IMR-90 (cell line): ENCODE measurements around the gene DIP2C. TPM values are rescaled to one million over a fixed set of nuclear protein-coding genes. Genes with fewer than 3 reads are reported as not detected.

Experiments
- ATAC-seq: fragments of 200-7000 bp; cut with Tn5 transposase; 2 replicates; pipeline ENCODE4 v1.9.1; 2020; ENCODE audit warnings: low read depth, mild to moderate bottlenecking, moderate library complexity
- BruUV-seq: library from RNA; stranded (reverse); fragments of 400-500 nt; replicated peaks from 2 replicates; lab custom pipeline; 2021; lab: Mats Ljungman, UMichigan
- CTCF ChIA-PET: fragments of 300-600 bp; formaldehyde crosslinking; extraction: SDS; loops from one replicate; lab custom pipeline; 2021; ENCODE audit warnings: antibody characterized with exemption; lab: Yijun Ruan, JAX
- POLR2A ChIA-PET: fragments of 300-600 bp; sonication (Branson Sonifier 250); formaldehyde crosslinking; loops from one replicate; lab custom pipeline; 2022; ENCODE audit warnings: antibody characterized with exemption; ENCODE audit not compliant: unreplicated experiment; lab: Charles Lee
- DNase-seq: peaks from one replicate; pipeline ENCODE4 v3.0.0; 2013
- H2AFZ ChIP-seq: replicated peaks from 2 replicates; pipeline ENCODE3; 2013; ENCODE audit warnings: low read length, mild to moderate bottlenecking; ENCODE audit not compliant: poor library complexity
- H2AK5ac ChIP-seq: 2 replicates; pipeline ENCODE4 v1.6.1; 2013; ENCODE audit warnings: low read depth, low read length, inconsistent platforms
- H2AK9ac ChIP-seq: replicated peaks from 2 replicates; pipeline ENCODE3; 2013; ENCODE audit warnings: mild to moderate bottlenecking, low read depth, low read length, moderate library complexity; ENCODE audit not compliant: poor library complexity
- H2BK120ac ChIP-seq: 2 replicates; pipeline ENCODE4 v1.6.1; 2013; ENCODE audit warnings: low read depth, low read length, inconsistent platforms
- H2BK15ac ChIP-seq: 3 replicates; pipeline ENCODE4 v1.6.1; 2013; ENCODE audit warnings: low read depth, low read length, inconsistent platforms
- H2BK20ac ChIP-seq: 2 replicates; pipeline ENCODE4 v1.6.1; 2013; ENCODE audit warnings: low read depth, mild to moderate bottlenecking, inconsistent platforms, low read length, moderate library complexity
- H2BK5ac ChIP-seq: 2 replicates; pipeline ENCODE4 v1.6.1; 2013; ENCODE audit warnings: mild to moderate bottlenecking, low read depth, low read length, inconsistent platforms; ENCODE audit not compliant: poor library complexity, severe bottlenecking
- H3K14ac ChIP-seq: replicated peaks from 2 replicates; pipeline ENCODE4 v1.6.1; 2013; ENCODE audit warnings: low read depth, low read length, inconsistent platforms
- H3K18ac ChIP-seq: 2 replicates; pipeline ENCODE4 v1.6.1; 2013; ENCODE audit warnings: low read depth, low read length, control low read depth
- H3K23ac ChIP-seq: 2 replicates; pipeline ENCODE4 v1.6.1; 2013; ENCODE audit warnings: low read depth, low read length, inconsistent platforms
- H3K27ac ChIP-seq: 2 replicates; pipeline ENCODE4 v1.5.1; 2013; ENCODE audit warnings: mild to moderate bottlenecking, control low read depth, low read length; ENCODE audit not compliant: insufficient read depth
- H3K27me3 ChIP-seq: 2 replicates; pipeline ENCODE4 v1.6.1; 2013; ENCODE audit warnings: low read length; ENCODE audit not compliant: control insufficient read depth, insufficient read depth
- H3K36me3 ChIP-seq: 2 replicates; pipeline ENCODE4 v1.6.1; 2013; ENCODE audit warnings: low read length, mixed read lengths; ENCODE audit not compliant: control insufficient read depth, insufficient read depth
- H3K4ac ChIP-seq: 2 replicates; pipeline ENCODE4 v1.6.1; 2013; ENCODE audit warnings: low read depth, low read length, inconsistent platforms
- H3K4me1 ChIP-seq: 2 replicates; pipeline ENCODE4 v1.6.1; 2013; ENCODE audit warnings: low read length, mixed read lengths; ENCODE audit not compliant: control insufficient read depth, insufficient read depth
- H3K4me2 ChIP-seq: 2 replicates; pipeline ENCODE4 v1.6.1; 2013; ENCODE audit warnings: low read depth, mild to moderate bottlenecking, control low read depth, low read length, moderate library complexity
- H3K4me3 ChIP-seq: 2 replicates; pipeline ENCODE4 v1.5.1; 2013; ENCODE audit warnings: low read depth, mild to moderate bottlenecking, control low read depth, low read length, moderate library complexity; ENCODE audit not compliant: insufficient read depth
- H3K56ac ChIP-seq: 2 replicates; pipeline ENCODE4 v1.6.1; 2013; ENCODE audit warnings: low read length, inconsistent platforms; ENCODE audit not compliant: insufficient read depth; ENCODE audit errors: extremely low read depth
- H3K79me1 ChIP-seq, 2 experiments: 2 replicates each; pipeline ENCODE4 v1.6.1; 2013; ENCODE audit warnings: low read length in 2 of 2, inconsistent platforms in 1 of 2, low read depth in 1 of 2
- H3K9ac ChIP-seq: 2 replicates; pipeline ENCODE4 v1.6.1; 2013; ENCODE audit warnings: low read depth, low read length, control low read depth
- H3K9me1 ChIP-seq: 2 replicates; pipeline ENCODE4 v1.6.1; 2013; ENCODE audit warnings: low read length, inconsistent platforms; ENCODE audit not compliant: insufficient read depth
- H3K9me3 ChIP-seq: 2 replicates; pipeline ENCODE4 v1.6.1; 2013; ENCODE audit warnings: low read length; ENCODE audit not compliant: control insufficient read depth, insufficient read depth
- H4K20me1 ChIP-seq: 2 replicates; pipeline ENCODE4 v1.6.1; 2013; ENCODE audit warnings: low read length, inconsistent platforms; ENCODE audit not compliant: insufficient read depth
- H4K5ac ChIP-seq: 2 replicates; pipeline ENCODE4 v1.6.1; 2013; ENCODE audit warnings: mild to moderate bottlenecking, low read depth, low read length, control low read depth
- H4K8ac ChIP-seq, 2 experiments: 2 replicates each; pipeline ENCODE4 v1.6.1; 2013; ENCODE audit warnings: low read depth in 2 of 2, low read length in 2 of 2, control low read depth in 1 of 2, inconsistent platforms in 1 of 2
- H4K91ac ChIP-seq: 2 replicates; pipeline ENCODE4 v1.6.1; 2013; ENCODE audit warnings: low read depth, low read length, inconsistent platforms; ENCODE audit not compliant: insufficient read depth
- BHLHE40 ChIP-seq: fragments of 150-350 bp; IDR thresholded peaks from 2 replicates; pipeline ENCODE4 v1.6.1; 2016; ENCODE audit warnings: mild to moderate bottlenecking, low read depth, low read length
- CEBPB ChIP-seq: IDR thresholded peaks from 2 replicates; pipeline ENCODE4 v1.6.1; 2012; ENCODE audit warnings: low read depth, low read length, improper control_type of control experiment
- CHD1 ChIP-seq: IDR thresholded peaks from 2 replicates; pipeline ENCODE4 v1.6.1; 2012; ENCODE audit warnings: low read depth, low read length, improper control_type of control experiment
- CTCF ChIP-seq: conservative IDR thresholded peaks from 2 replicates; pipeline ENCODE4 v1.5.1; 2012; ENCODE audit warnings: mild to moderate bottlenecking, low read depth, low read length, improper control_type of control experiment
- ELK1 ChIP-seq: fragments of 150-350 bp; IDR thresholded peaks from 2 replicates; pipeline ENCODE4 v1.6.1; 2016; ENCODE audit warnings: low read depth, mild to moderate bottlenecking, low read length, moderate library complexity, borderline replicate concordance
- FOS ChIP-seq: fragments of 150-350 bp; IDR thresholded peaks from 2 replicates; pipeline ENCODE4 v1.6.1; 2016; ENCODE audit warnings: low read depth, low read length
- MAFK ChIP-seq: IDR thresholded peaks from 2 replicates; pipeline ENCODE4 v1.6.1; 2012; ENCODE audit warnings: low read depth, low read length, improper control_type of control experiment
- MAZ ChIP-seq: IDR thresholded peaks from 2 replicates; pipeline ENCODE4 v1.6.1; 2012; ENCODE audit warnings: low read depth, mild to moderate bottlenecking, low read length, improper control_type of control experiment, moderate library complexity, borderline replicate concordance
- MXI1 ChIP-seq: IDR thresholded peaks from 2 replicates; pipeline ENCODE4 v1.6.1; 2012; ENCODE audit warnings: low read depth, mild to moderate bottlenecking, low read length, moderate library complexity, borderline replicate concordance
- NFE2L2 ChIP-seq: fragments of 150-350 bp; IDR thresholded peaks from 2 replicates; pipeline ENCODE4 v1.6.1; 2016; ENCODE audit warnings: low read depth, mild to moderate bottlenecking, low read length
- POLR2A ChIP-seq: IDR thresholded peaks from 2 replicates; pipeline ENCODE4 v1.6.1; 2012; ENCODE audit warnings: mild to moderate bottlenecking, low read depth, low read length
- RAD21 ChIP-seq: IDR thresholded peaks from 2 replicates; pipeline ENCODE4 v1.6.1; 2012; ENCODE audit warnings: low read length, improper control_type of control experiment
- RCOR1 ChIP-seq: IDR thresholded peaks from 2 replicates; pipeline ENCODE4 v1.6.1; 2012; ENCODE audit warnings: mild to moderate bottlenecking, low read length, improper control_type of control experiment; ENCODE audit not compliant: insufficient replicate concordance
- RFX5 ChIP-seq: IDR thresholded peaks from 2 replicates; pipeline ENCODE4 v1.8.0; 2012; ENCODE audit warnings: low read depth, mild to moderate bottlenecking, low read length, moderate library complexity
- SMC3 ChIP-seq: fragments of 150-350 bp; IDR thresholded peaks from 2 replicates; pipeline ENCODE4 v1.6.1; 2016; ENCODE audit warnings: low read depth, mild to moderate bottlenecking, antibody characterized with exemption, low read length, moderate library complexity
- WGBS, 2 experiments: methylation state at CpG; one replicate each; pipeline versions ENCODE4 v1.1.5 to v1.1.7; 2013; ENCODE audit warnings: missing lambda C conversion rate in 2 of 2; ENCODE audit not compliant: insufficient read length in 1 of 2; ENCODE audit errors: extremely low coverage in 2 of 2; 5-methylcytosine and 5-hydroxymethylcytosine counted together
- dilution Hi-C: fragments of 300-500 bp; cut with HindIII; formaldehyde crosslinking; loops from one replicate; pipeline ENCODE4 v1.14.3; 2018; ENCODE audit warnings: low sequenced_read_pairs; ENCODE audit not compliant: unreplicated experiment
- in situ Hi-C: fragments of 300-500 bp; cut with MboI; formaldehyde crosslinking; loops from 3 replicates; pipeline ENCODE4 v1.14.3; 2019; ENCODE audit warnings: low sequenced_read_pairs, inconsistent platforms, mixed read lengths
- intact Hi-C: fragments of 100-400 bp; cut with micrococcal nuclease; formaldehyde crosslinking; loops from 2 replicates; pipeline ENCODE4 v1.10.0; 2022
- polyA plus RNA-seq, 3 experiments: library from polyadenylated mRNA; depleted of rRNA; stranded (reverse); fragments of >200 nt; gene quantifications; 2 replicates each; pipeline ENCODE4 v1.2.3, GENCODE V29; 2012; ENCODE audit warnings: low replicate concordance in 1 of 3
- total RNA-seq: library from RNA; depleted of rRNA; stranded (reverse); fragments of >200 nt; gene quantifications from 2 replicates; pipeline ENCODE4 v1.2.3, GENCODE V29; 2012
- TF ChIP-seq, protein P1 (sequence below): fragments of 150-350 bp; IDR thresholded peaks from 2 replicates; pipeline ENCODE4 v1.6.1; 2017; ENCODE audit warnings: mild to moderate bottlenecking, antibody characterized with exemption, low read length, low read depth

DIP2C gene
- total and polyA plus RNA-seq, 2 of the 4 experiments (the other 2 are of a cell fraction): 8.6 to 17.3 TPM

- no peak for ATAC-seq
Observed at GRCh38 chr10:239109-239508, 450.4 kb downstream of the DIP2C start.

More at GRCh38 chr10:239109-239508, 450.4 kb downstream of the DIP2C start:
- Histone ChIP-seq H2BK5ac (no peak overlapping the region), H4K8ac (no peak overlapping the region), H3K56ac (no peak overlapping the region), H3K23ac (no peak overlapping the region), H2AFZ (no peak overlapping the region), H3K27ac (no peak overlapping the region), H3K9me3 (no peaks in the 10 kb centered on the region), H4K91ac (no peak overlapping the region), H4K5ac (no peak overlapping the region), H3K36me3 (peaks cover 10% of the 10 kb centered on the region), H2AK9ac (no peak overlapping the region), H3K9ac (no peak overlapping the region), H3K79me1 (peaks cover 10 to 13% of the 10 kb centered on the region in 2 experiments; a peak in 3 of 4 replicates), H2BK15ac (no peak overlapping the region), H3K4ac (no peak overlapping the region), H2BK20ac (no peak overlapping the region), H3K4me2 (no peak overlapping the region), H3K4me1 (no peaks in the 10 kb centered on the region; the same call in 1 of the 2 replicates), H2BK120ac (no peak overlapping the region), H3K27me3 (no peaks in the 10 kb centered on the region), H3K14ac (no peak overlapping the region), H4K20me1 (no peaks in the 10 kb centered on the region), H3K18ac (no peak overlapping the region), H3K4me3 (no peak overlapping the region), H3K9me1 (peaks cover 4% of the 10 kb centered on the region), H2AK5ac (no peak overlapping the region)
- 80% methylated on average over 1 of the region's 6 CpGs; no CpG with 5 or more reads in 1 of the 2 experiments for WGBS, 2 experiments
- in situ Hi-C loops: no loop called here
- ChIA-PET POLR2A (no interaction called here), CTCF (no interaction called here)
- dilution Hi-C loops: no loop called here
- DNase-seq: peak; percentile 29
- TF ChIP-seq RCOR1 (no peak), RFX5 (no peak), ELK1 (no peak), POLR2A (no peak), FOS (no peak), CTCF (no peak), BHLHE40 (no peak), MXI1 (no peak), MAZ (no peak), SMC3 (no peak), NFE2L2 (no peak), MAFK (no peak), CHD1 (no peak), RAD21 (no peak; the same call in 1 of the 2 replicates), CEBPB (no peak)
- TF ChIP-seq, protein P1, sequence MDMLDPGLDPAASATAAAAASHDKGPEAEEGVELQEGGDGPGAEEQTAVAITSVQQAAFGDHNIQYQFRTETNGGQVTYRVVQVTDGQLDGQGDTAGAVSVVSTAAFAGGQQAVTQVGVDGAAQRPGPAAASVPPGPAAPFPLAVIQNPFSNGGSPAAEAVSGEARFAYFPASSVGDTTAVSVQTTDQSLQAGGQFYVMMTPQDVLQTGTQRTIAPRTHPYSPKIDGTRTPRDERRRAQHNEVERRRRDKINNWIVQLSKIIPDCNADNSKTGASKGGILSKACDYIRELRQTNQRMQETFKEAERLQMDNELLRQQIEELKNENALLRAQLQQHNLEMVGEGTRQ: no peak
- BruUV-seq: no TSS peak
- intact Hi-C loops: no loop called here
